Activated naive CD4-positive, alpha-beta T cell (primary cell): ENCODE measurements around the gene GAREM2.

ENCODE experiments used
- DNase-seq, 4 experiments: peaks; one replicate each; lab custom pipeline; 2025; lab: John Stamatoyannopoulos, UW

GAREM2 gene

GRCh38 chr2:26187537-26188104 is 14.7 kb downstream of the GAREM2 start:
- no peak for DNase-seq

- no peak for DNase-seq
These were observed 16.2 kb downstream of the GAREM2 start for GRCh38 chr2:26189123-26189522.

DNA sequence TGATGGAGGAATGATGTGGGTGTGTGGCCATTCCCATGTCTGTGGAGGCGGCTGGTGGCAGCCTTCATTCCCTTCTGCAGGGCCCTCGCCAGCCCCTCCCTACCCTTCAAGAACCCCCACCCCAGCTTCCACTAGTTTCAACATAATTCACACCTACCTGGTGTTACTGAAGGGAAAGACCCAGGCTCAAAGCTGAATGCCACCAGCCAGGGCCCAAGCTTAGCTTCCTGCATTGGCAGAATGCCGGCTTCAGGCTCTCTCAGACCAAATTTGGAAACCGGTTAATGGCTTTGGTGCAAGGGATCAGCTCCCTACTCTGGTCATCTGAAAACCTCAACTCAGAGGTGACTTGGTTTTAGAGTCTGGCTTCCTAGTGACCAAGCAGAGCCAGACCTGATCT is 16.9 kb downstream of the GAREM2 start:
- DNase-seq, result no peak

- no peak for DNase-seq
These were observed 17.5 kb downstream of the GAREM2 start for GRCh38 chr2:26190369-26190768.

DNA sequence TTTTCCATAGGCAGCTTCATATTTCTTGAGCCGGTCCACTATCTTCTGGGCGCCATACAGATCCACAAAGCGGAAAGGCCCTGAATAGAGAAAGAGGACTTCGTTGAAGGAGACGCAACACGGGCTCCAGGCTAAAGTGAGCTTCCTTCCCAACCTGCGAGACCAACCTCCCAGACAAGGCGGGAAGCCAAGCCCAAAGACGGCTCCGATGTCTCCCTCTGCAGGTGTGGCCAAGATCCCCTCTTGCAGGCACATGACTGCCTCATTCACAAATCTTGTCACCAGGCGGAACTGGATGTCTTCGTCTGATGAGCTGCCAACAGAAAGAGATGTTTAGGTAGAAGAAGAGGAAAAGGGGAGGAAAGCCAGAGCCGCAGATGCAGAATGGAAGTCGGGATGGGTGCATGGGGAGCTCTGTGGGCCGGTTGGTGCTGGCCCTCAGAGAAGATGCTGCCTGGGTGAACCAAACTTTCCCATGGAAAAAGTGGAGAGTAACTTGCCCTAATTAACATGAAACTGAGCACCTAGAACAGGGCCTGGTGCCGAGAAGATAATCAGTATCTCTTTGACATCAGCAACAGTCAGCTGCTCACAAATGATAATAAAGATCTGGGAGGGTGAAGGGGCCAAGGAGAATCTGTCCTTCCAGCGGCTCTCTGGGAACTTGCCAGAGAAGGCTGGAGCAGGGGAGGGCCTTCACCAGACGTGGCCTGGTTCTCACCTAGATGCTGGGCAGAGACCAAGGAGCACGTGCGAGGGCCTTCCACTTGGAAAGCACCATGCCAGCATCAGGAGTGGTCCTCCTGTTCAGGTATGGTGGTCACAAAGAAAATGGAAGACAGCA is 18.6 kb downstream of the GAREM2 start:
- no peak for DNase-seq

- DNase-seq, result no peak
These were observed 20.8 kb downstream of the GAREM2 start for GRCh38 chr2:26193578-26194231.

DNA sequence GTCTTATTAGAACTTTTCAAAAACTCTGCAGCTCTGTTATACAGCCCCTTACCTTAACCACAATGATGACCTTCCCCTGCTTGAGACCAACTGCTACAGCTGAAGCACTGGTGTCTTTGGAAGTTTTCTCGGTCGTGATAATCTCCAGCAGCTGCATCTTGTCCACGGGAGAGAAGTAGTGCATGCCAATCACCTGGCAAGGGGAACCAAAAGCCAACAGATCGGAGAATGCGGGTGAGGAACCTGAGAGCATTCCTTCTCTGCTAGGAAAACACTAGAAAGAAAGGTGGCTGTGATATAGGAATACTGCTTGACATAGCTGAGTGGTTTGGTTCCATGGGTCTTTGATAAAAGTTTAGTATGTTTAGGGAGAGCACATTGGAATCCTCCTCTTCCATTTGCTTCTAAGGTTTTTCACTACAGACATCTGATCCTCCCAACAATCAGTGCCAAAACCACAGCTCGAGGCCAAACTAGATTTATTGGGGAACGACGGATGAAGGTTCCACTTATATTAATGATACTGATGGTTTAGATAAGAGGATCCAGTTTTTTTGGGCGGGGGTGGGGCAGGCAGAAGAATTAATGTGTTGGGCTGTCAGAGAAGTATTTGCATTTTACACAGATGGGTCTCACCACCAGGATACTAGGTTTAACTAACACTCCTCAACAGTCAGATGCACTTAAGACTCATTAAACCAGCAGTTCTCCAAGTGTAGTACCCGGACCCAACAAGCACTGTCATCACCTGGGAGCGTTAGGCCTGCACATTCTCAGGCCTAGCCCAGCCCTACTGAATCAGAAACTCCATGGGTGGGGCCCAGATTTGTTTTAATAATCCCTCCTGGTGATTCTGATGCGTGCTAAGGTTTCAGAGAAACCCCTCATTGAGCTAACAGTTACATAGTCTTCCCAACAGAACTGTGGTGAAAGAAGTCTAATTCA is 22.4 kb downstream of the GAREM2 start:
- DNase-seq, result no peak

DNA sequence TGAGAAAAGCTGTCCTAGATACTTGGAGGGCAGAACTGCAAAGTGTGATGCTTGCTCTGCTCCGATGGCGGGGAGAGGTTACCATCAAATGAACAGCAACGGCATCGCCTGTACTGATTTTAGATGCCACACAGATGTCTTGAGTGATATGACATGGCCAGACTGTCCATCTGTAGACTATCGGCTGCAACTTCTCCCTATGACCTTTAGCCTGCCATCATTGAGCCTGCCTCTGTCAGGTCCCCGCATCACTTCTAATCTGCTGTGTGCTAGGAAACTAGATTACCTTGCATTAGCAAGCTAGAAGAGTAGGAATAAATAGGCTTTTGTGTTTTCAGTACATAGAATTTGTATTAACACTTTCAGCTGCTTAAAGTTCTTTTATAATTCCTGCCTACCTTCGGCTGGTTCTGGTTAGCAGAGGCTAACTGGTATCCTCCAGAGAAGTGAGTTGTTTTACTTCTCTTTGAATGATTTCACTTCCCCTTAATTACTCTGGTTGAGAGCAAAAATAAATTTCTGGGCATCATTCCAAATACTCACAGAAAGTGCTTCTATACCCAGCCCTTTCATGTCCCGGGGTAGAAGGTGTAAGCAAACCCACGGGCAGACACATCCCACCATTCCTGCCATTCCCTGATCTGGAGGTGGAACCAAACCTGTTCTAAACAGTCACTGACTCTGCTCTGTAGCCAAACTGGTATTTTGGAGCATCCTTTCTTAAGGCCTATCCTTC is 24.0 kb downstream of the GAREM2 start:
- no peak for DNase-seq

DNA sequence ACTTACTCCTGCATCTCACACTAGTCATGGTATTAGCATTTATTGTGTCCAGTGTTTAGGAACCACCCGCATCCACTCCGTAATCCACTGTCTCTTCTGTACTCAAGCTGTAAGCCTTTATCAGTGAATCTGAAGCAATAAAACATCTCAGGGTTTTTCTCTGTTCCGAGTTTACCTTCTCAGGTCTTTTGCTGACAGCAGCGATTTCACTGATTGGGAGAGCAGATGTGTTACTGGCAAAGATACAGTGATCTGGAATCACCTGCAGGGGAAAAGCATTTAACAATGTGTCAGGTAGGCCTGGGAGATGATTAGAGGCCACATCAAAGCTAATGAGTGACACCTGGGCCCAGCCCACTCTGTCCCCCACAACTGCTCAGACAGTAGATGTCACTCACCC is 24.6 kb downstream of the GAREM2 start:
- DNase-seq, result no peak

DNA sequence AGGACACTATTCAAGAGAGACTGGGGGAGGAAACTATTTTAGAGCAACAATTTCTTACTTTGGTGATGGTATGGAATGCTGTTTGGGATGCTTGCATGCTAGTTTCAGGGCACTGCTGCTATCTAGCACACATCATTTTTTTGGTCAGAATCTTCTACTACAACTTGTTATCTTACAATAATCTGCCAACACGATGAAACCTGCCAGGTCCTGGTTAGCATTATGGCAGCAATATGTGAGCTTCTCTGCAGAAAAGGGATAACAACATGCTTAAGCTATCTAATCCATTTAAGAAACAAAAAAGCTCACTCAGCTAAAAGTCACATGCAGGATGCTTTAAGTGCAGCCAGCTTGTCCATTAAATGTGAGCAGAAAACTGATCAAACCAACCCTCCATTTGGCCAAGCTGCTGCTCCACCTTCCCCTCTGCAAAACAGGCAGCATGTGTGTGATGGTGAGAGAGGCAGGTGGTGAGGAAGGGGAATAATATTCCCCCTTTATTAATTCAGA is 30.1 kb downstream of the GAREM2 start:
- DNase-seq, result no peak

DNA sequence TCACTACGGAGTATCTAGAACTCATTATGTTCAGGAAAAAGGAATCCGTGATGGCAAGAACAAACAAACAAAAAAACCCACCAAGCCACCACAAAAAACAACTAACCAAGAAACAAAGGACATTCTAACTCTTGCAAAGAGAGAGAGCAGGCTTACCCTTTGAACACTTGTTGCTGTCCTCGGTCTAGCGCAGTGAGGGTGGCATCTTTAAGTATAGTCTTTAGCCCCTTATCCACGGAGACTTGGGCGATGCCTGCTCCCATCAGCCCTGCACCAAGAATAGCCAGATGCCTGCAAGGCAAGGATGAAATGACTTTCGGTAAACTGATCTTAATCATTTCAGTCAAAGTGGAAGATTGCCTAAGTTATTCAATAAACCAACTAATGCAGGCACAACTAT is 31.0 kb downstream of the GAREM2 start:
- DNase-seq, result no peak

GRCh38 chr2:26212011-26212410 is 39.1 kb downstream of the GAREM2 start:
- DNase-seq, result no peak

DNA sequence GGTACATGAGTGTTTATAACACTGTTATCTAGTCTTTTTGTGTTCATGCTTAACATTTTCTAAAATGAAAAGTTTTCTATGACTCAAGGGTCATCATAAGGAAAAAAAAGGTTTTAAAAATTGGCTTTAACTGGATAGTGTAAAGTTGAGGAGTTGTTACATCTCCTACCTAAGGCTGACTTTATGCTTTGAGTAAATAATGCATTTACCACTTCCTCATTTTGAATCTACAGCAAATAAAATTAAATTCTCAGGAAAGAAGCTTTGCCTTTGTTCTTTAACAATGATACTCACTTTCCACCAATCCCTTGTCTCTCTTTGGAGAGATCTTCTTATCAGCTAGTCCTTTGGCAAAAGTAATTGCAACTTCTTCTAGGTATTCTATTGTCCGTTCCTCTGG is 41.9 kb downstream of the GAREM2 start:
- DNase-seq, result no peak

DNA sequence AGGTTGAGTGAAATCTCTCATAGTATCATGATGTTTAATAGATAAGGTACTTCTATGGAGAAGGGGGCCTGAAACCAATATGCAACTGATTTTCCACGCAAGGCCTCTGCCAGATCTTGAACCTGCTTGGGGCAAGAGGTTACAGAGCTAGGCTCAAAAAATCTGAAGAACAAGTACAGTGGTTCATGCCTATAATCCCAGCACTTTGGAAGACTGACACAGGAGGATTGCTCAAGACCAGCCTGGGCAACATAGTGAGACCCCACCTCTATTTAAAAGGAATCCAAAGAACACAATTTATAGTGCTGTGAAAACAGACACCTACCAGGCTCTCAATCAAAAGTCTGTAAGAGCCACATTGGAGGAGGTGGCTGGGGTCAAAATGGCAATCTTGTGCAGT is 42.9 kb downstream of the GAREM2 start:
- no peak for DNase-seq

GRCh38 chr2:26216587-26216986 is 43.7 kb downstream of the GAREM2 start:
- no peak for DNase-seq

DNA sequence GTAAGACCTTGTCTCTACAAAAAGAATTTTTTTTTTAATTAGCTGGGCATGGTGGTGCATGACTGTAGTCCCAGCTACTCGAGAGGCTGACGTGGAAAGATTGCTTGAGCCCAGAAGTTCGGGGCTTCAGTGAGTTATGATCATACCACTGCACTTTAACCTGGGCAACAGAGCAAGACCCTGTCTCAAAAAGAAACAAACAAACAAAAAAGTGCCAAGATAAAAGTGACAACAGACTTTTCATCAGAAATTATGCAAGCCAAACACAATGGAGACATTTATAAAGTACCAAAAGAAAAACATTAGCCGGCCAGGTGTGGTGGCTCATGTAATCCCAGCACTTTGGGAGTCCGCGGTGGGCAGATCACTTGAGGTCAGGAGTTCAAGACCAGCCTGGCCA is 44.8 kb downstream of the GAREM2 start:
- DNase-seq, result no peak

DNA sequence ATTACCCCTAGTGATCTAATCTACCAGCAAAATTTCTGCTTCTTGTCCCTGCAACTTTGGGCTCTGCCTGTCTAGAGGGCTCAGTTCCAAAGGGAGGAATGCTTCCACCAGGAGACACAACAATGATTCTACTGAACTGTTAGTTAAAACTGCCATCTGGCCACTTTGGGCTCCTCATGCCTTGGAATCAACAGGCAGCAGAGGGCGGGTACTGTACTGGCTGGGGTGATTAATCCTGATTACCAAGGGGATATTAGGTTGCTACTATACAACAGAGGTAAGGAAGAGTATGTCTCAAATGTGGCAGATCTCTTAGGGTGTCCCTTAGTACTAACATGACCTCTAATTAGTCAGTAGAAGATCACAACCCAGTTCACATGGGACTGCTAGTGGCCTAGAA is 50.1 kb downstream of the GAREM2 start:
- no peak for DNase-seq

DNA sequence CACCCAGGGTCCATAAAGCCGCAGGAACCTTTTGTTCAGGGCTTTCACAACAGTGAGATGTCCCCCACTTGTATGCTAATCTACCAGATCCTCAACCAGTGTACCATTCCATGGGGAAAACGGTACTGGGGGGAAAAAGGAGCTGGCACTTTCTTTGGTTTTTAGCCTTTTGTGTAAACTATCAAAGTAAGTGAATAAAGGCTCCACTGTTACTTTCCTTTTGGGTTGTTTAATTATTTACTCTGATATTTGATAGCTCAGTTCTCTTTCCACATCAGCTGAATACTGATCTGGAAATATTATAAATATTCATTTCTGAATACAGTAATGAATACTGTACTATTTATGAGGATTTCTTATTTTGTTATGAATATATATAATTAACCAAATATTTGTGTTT is 51.2 kb downstream of the GAREM2 start:
- no peak for DNase-seq

DNA sequence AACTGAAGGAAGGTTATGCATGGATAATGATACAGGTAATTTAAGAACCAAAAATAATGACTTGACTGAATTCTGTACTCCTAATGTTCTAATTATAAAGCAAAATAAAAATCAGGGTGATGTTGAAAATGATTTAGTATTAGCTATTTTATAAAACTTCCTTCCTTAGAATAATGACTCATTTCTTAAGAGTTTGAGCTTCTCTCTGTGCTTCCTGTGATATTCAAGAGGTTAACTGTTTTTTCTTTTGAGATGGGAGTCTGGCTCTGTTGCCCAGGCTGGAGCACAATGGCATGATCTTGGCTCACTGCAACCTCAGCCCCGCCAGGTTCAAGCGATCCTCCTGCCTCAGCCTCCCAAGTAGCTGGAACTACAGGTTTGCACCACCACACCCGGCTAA is 56.7 kb downstream of the GAREM2 start:
- DNase-seq, result no peak

DNA sequence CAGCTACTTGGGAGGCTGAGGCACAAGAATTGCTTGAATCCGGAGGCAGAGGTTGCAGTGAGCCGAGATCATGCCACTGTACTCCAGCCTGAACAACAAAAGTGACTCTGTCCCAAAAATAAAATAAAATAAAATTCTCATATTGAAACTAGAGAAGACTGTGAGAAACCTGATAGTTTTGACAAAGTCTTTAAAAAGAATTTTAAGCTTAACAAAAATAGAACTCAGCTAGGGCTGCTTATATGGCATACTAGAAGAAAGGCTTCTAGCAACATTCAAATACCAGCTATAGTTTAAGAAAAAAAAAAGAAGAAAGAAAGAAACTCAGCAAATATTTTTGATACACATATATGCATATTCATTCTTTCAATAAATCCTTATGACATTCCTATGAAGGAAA is 57.9 kb downstream of the GAREM2 start:
- no peak for DNase-seq

- no peak for DNase-seq
These were observed 62.2 kb downstream of the GAREM2 start for GRCh38 chr2:26235089-26235488.
